IMR-90 (cell line): ENCODE results near the gene DAGLA. TPM values are rescaled to one million over a fixed set of nuclear protein-coding genes. Genes with fewer than 3 reads are reported as not detected.

ENCODE experiments used
- ATAC-seq: fragments of 200-7000 bp; cut with Tn5 transposase; 2 replicates; pipeline ENCODE4 v1.9.1; 2020; ENCODE audit warnings: low read depth, mild to moderate bottlenecking, moderate library complexity
- BruUV-seq: library from RNA; stranded (reverse); fragments of 400-500 nt; replicated peaks from 2 replicates; lab custom pipeline; 2021; lab: Mats Ljungman, UMichigan
- CTCF ChIA-PET: fragments of 300-600 bp; formaldehyde crosslinking; extraction: SDS; loops from one replicate; lab custom pipeline; 2021; ENCODE audit warnings: antibody characterized with exemption; lab: Yijun Ruan, JAX
- POLR2A ChIA-PET: fragments of 300-600 bp; sonication (Branson Sonifier 250); formaldehyde crosslinking; loops from one replicate; lab custom pipeline; 2022; ENCODE audit warnings: antibody characterized with exemption; ENCODE audit not compliant: unreplicated experiment; lab: Charles Lee
- DNase-seq: peaks from one replicate; pipeline ENCODE4 v3.0.0; 2013
- H2AFZ ChIP-seq: replicated peaks from 2 replicates; pipeline ENCODE3; 2013; ENCODE audit warnings: low read length, mild to moderate bottlenecking; ENCODE audit not compliant: poor library complexity
- H2AK5ac ChIP-seq: 2 replicates; pipeline ENCODE4 v1.6.1; 2013; ENCODE audit warnings: low read depth, low read length, inconsistent platforms
- H2AK9ac ChIP-seq: replicated peaks from 2 replicates; pipeline ENCODE3; 2013; ENCODE audit warnings: mild to moderate bottlenecking, low read depth, low read length, moderate library complexity; ENCODE audit not compliant: poor library complexity
- H2BK120ac ChIP-seq: 2 replicates; pipeline ENCODE4 v1.6.1; 2013; ENCODE audit warnings: low read depth, low read length, inconsistent platforms
- H2BK15ac ChIP-seq: 3 replicates; pipeline ENCODE4 v1.6.1; 2013; ENCODE audit warnings: low read depth, low read length, inconsistent platforms
- H2BK20ac ChIP-seq: 2 replicates; pipeline ENCODE4 v1.6.1; 2013; ENCODE audit warnings: low read depth, mild to moderate bottlenecking, inconsistent platforms, low read length, moderate library complexity
- H2BK5ac ChIP-seq: 2 replicates; pipeline ENCODE4 v1.6.1; 2013; ENCODE audit warnings: mild to moderate bottlenecking, low read depth, low read length, inconsistent platforms; ENCODE audit not compliant: poor library complexity, severe bottlenecking
- H3K14ac ChIP-seq: replicated peaks from 2 replicates; pipeline ENCODE4 v1.6.1; 2013; ENCODE audit warnings: low read depth, low read length, inconsistent platforms
- H3K18ac ChIP-seq: 2 replicates; pipeline ENCODE4 v1.6.1; 2013; ENCODE audit warnings: low read depth, low read length, control low read depth
- H3K23ac ChIP-seq: 2 replicates; pipeline ENCODE4 v1.6.1; 2013; ENCODE audit warnings: low read depth, low read length, inconsistent platforms
- H3K27ac ChIP-seq: 2 replicates; pipeline ENCODE4 v1.5.1; 2013; ENCODE audit warnings: mild to moderate bottlenecking, control low read depth, low read length; ENCODE audit not compliant: insufficient read depth
- H3K27me3 ChIP-seq: 2 replicates; pipeline ENCODE4 v1.6.1; 2013; ENCODE audit warnings: low read length; ENCODE audit not compliant: control insufficient read depth, insufficient read depth
- H3K36me3 ChIP-seq: 2 replicates; pipeline ENCODE4 v1.6.1; 2013; ENCODE audit warnings: low read length, mixed read lengths; ENCODE audit not compliant: control insufficient read depth, insufficient read depth
- H3K4ac ChIP-seq: 2 replicates; pipeline ENCODE4 v1.6.1; 2013; ENCODE audit warnings: low read depth, low read length, inconsistent platforms
- H3K4me1 ChIP-seq: 2 replicates; pipeline ENCODE4 v1.6.1; 2013; ENCODE audit warnings: low read length, mixed read lengths; ENCODE audit not compliant: control insufficient read depth, insufficient read depth
- H3K4me2 ChIP-seq: 2 replicates; pipeline ENCODE4 v1.6.1; 2013; ENCODE audit warnings: low read depth, mild to moderate bottlenecking, control low read depth, low read length, moderate library complexity
- H3K4me3 ChIP-seq: 2 replicates; pipeline ENCODE4 v1.5.1; 2013; ENCODE audit warnings: low read depth, mild to moderate bottlenecking, control low read depth, low read length, moderate library complexity; ENCODE audit not compliant: insufficient read depth
- H3K56ac ChIP-seq: 2 replicates; pipeline ENCODE4 v1.6.1; 2013; ENCODE audit warnings: low read length, inconsistent platforms; ENCODE audit not compliant: insufficient read depth; ENCODE audit errors: extremely low read depth
- H3K79me1 ChIP-seq, 2 experiments: 2 replicates each; pipeline ENCODE4 v1.6.1; 2013; ENCODE audit warnings: low read length in 2 of 2, inconsistent platforms in 1 of 2, low read depth in 1 of 2
- H3K9ac ChIP-seq: 2 replicates; pipeline ENCODE4 v1.6.1; 2013; ENCODE audit warnings: low read depth, low read length, control low read depth
- H3K9me1 ChIP-seq: 2 replicates; pipeline ENCODE4 v1.6.1; 2013; ENCODE audit warnings: low read length, inconsistent platforms; ENCODE audit not compliant: insufficient read depth
- H3K9me3 ChIP-seq: 2 replicates; pipeline ENCODE4 v1.6.1; 2013; ENCODE audit warnings: low read length; ENCODE audit not compliant: control insufficient read depth, insufficient read depth
- H4K20me1 ChIP-seq: 2 replicates; pipeline ENCODE4 v1.6.1; 2013; ENCODE audit warnings: low read length, inconsistent platforms; ENCODE audit not compliant: insufficient read depth
- H4K5ac ChIP-seq: 2 replicates; pipeline ENCODE4 v1.6.1; 2013; ENCODE audit warnings: mild to moderate bottlenecking, low read depth, low read length, control low read depth
- H4K8ac ChIP-seq, 2 experiments: 2 replicates each; pipeline ENCODE4 v1.6.1; 2013; ENCODE audit warnings: low read depth in 2 of 2, low read length in 2 of 2, control low read depth in 1 of 2, inconsistent platforms in 1 of 2
- H4K91ac ChIP-seq: 2 replicates; pipeline ENCODE4 v1.6.1; 2013; ENCODE audit warnings: low read depth, low read length, inconsistent platforms; ENCODE audit not compliant: insufficient read depth
- BHLHE40 ChIP-seq: fragments of 150-350 bp; IDR thresholded peaks from 2 replicates; pipeline ENCODE4 v1.6.1; 2016; ENCODE audit warnings: mild to moderate bottlenecking, low read depth, low read length
- CEBPB ChIP-seq: IDR thresholded peaks from 2 replicates; pipeline ENCODE4 v1.6.1; 2012; ENCODE audit warnings: low read depth, low read length, improper control_type of control experiment
- CHD1 ChIP-seq: IDR thresholded peaks from 2 replicates; pipeline ENCODE4 v1.6.1; 2012; ENCODE audit warnings: low read depth, low read length, improper control_type of control experiment
- FOS ChIP-seq: fragments of 150-350 bp; IDR thresholded peaks from 2 replicates; pipeline ENCODE4 v1.6.1; 2016; ENCODE audit warnings: low read depth, low read length
- MAZ ChIP-seq: IDR thresholded peaks from 2 replicates; pipeline ENCODE4 v1.6.1; 2012; ENCODE audit warnings: low read depth, mild to moderate bottlenecking, low read length, improper control_type of control experiment, moderate library complexity, borderline replicate concordance
- NFE2L2 ChIP-seq: fragments of 150-350 bp; IDR thresholded peaks from 2 replicates; pipeline ENCODE4 v1.6.1; 2016; ENCODE audit warnings: low read depth, mild to moderate bottlenecking, low read length
- POLR2A ChIP-seq: IDR thresholded peaks from 2 replicates; pipeline ENCODE4 v1.6.1; 2012; ENCODE audit warnings: mild to moderate bottlenecking, low read depth, low read length
- RAD21 ChIP-seq: IDR thresholded peaks from 2 replicates; pipeline ENCODE4 v1.6.1; 2012; ENCODE audit warnings: low read length, improper control_type of control experiment
- RCOR1 ChIP-seq: IDR thresholded peaks from 2 replicates; pipeline ENCODE4 v1.6.1; 2012; ENCODE audit warnings: mild to moderate bottlenecking, low read length, improper control_type of control experiment; ENCODE audit not compliant: insufficient replicate concordance
- RFX5 ChIP-seq: IDR thresholded peaks from 2 replicates; pipeline ENCODE4 v1.8.0; 2012; ENCODE audit warnings: low read depth, mild to moderate bottlenecking, low read length, moderate library complexity
- SMC3 ChIP-seq: fragments of 150-350 bp; IDR thresholded peaks from 2 replicates; pipeline ENCODE4 v1.6.1; 2016; ENCODE audit warnings: low read depth, mild to moderate bottlenecking, antibody characterized with exemption, low read length, moderate library complexity
- WGBS, 2 experiments: methylation state at CpG; one replicate each; pipeline versions ENCODE4 v1.1.5 to v1.1.7; 2013; ENCODE audit warnings: missing lambda C conversion rate in 2 of 2; ENCODE audit not compliant: insufficient read length in 1 of 2; ENCODE audit errors: extremely low coverage in 2 of 2; 5-methylcytosine and 5-hydroxymethylcytosine counted together
- dilution Hi-C: fragments of 300-500 bp; cut with HindIII; formaldehyde crosslinking; loops from one replicate; pipeline ENCODE4 v1.14.3; 2018; ENCODE audit warnings: low sequenced_read_pairs; ENCODE audit not compliant: unreplicated experiment
- in situ Hi-C: fragments of 300-500 bp; cut with MboI; formaldehyde crosslinking; loops from 3 replicates; pipeline ENCODE4 v1.14.3; 2019; ENCODE audit warnings: low sequenced_read_pairs, inconsistent platforms, mixed read lengths
- intact Hi-C: fragments of 100-400 bp; cut with micrococcal nuclease; formaldehyde crosslinking; loops from 2 replicates; pipeline ENCODE4 v1.10.0; 2022
- polyA plus RNA-seq, 3 experiments: library from polyadenylated mRNA; depleted of rRNA; stranded (reverse); fragments of >200 nt; gene quantifications; 2 replicates each; pipeline ENCODE4 v1.2.3, GENCODE V29; 2012; ENCODE audit warnings: low replicate concordance in 1 of 3
- total RNA-seq: library from RNA; depleted of rRNA; stranded (reverse); fragments of >200 nt; gene quantifications from 2 replicates; pipeline ENCODE4 v1.2.3, GENCODE V29; 2012
- TF ChIP-seq, protein P1 (sequence below): fragments of 150-350 bp; IDR thresholded peaks from 2 replicates; pipeline ENCODE4 v1.6.1; 2016; ENCODE audit warnings: low read depth, mild to moderate bottlenecking, low read length, moderate library complexity, borderline replicate concordance
- TF ChIP-seq, protein P2 (sequence below): fragments of 150-350 bp; IDR thresholded peaks from 2 replicates; pipeline ENCODE4 v1.6.1; 2017; ENCODE audit warnings: mild to moderate bottlenecking, antibody characterized with exemption, low read length, low read depth
- TF ChIP-seq, protein P3 (sequence below): conservative IDR thresholded peaks from 2 replicates; pipeline ENCODE4 v1.5.1; 2012; ENCODE audit warnings: mild to moderate bottlenecking, low read depth, low read length, improper control_type of control experiment

Gene DAGLA
- total and polyA plus RNA-seq, 2 of the 4 experiments (the other 2 are of a cell fraction) = 0.90 to 3.8 TPM

DNA sequence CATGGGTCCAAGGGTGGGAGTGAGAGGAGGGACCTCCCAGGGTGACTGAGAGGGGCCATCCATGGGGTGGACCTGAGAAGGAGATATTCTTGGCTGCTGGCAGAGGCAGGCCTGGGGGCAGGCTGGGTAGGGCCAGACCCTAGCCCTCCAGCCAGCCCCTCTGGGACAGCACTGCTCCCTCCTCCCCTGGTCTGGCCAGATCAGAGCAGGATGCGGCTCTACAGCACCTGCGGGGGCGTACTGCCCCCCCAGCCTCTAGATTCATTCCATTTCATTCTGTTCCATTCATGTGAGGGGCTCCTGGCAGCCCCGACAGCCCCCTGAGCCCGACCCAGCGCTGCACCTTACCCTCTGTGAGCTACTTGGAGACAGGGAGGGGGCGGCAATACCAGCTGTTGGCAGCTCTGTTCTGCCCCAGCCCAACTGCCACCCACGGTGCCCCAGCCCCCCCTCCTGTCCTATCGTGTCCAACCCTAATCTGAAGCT lies 37.9 kb downstream of the DAGLA start:
- in situ Hi-C loops = no loop called here
- H2BK5ac ChIP-seq = peak overlapping the region; percentile 21
- peak overlapping the region; percentile 84 for H2AK5ac ChIP-seq
- peak overlapping the region; percentile 65 for H4K5ac ChIP-seq
- H3K27ac ChIP-seq = peak overlapping the region; percentile 45
- 0% methylated on average over 1 of the region's 9 CpGs; no CpG with 5 or more reads in 1 of the 2 experiments for WGBS, 2 experiments
- H3K27me3 ChIP-seq = peaks cover 21% of the 10 kb centered on the region; the same call in 1 of the 2 replicates
- ChIA-PET CTCF (interaction anchor here (0.5 to 2.2 kb wide), 4 partner anchors 15 to 406 kb away, joined by 3 to 9 read pairs (median 3); no protein-coding TSS in a partner anchor), POLR2A (no interaction called here)
- H3K4me1 ChIP-seq = peaks cover 12% of the 10 kb centered on the region
- no peaks in the 10 kb centered on the region for H4K20me1 ChIP-seq
- TF ChIP-seq NFE2L2 (no peak), RCOR1 (no peak), MAZ (no peak), BHLHE40 (no peak), SMC3 (no peak), POLR2A (no peak), CHD1 (no peak), CEBPB (no peak), FOS (no peak), RAD21 (no peak), RFX5 (no peak)
- TF ChIP-seq, protein P1, sequence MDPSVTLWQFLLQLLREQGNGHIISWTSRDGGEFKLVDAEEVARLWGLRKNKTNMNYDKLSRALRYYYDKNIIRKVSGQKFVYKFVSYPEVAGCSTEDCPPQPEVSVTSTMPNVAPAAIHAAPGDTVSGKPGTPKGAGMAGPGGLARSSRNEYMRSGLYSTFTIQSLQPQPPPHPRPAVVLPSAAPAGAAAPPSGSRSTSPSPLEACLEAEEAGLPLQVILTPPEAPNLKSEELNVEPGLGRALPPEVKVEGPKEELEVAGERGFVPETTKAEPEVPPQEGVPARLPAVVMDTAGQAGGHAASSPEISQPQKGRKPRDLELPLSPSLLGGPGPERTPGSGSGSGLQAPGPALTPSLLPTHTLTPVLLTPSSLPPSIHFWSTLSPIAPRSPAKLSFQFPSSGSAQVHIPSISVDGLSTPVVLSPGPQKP = no peak
- TF ChIP-seq, protein P2, sequence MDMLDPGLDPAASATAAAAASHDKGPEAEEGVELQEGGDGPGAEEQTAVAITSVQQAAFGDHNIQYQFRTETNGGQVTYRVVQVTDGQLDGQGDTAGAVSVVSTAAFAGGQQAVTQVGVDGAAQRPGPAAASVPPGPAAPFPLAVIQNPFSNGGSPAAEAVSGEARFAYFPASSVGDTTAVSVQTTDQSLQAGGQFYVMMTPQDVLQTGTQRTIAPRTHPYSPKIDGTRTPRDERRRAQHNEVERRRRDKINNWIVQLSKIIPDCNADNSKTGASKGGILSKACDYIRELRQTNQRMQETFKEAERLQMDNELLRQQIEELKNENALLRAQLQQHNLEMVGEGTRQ = no peak
- TF ChIP-seq, protein P3, sequence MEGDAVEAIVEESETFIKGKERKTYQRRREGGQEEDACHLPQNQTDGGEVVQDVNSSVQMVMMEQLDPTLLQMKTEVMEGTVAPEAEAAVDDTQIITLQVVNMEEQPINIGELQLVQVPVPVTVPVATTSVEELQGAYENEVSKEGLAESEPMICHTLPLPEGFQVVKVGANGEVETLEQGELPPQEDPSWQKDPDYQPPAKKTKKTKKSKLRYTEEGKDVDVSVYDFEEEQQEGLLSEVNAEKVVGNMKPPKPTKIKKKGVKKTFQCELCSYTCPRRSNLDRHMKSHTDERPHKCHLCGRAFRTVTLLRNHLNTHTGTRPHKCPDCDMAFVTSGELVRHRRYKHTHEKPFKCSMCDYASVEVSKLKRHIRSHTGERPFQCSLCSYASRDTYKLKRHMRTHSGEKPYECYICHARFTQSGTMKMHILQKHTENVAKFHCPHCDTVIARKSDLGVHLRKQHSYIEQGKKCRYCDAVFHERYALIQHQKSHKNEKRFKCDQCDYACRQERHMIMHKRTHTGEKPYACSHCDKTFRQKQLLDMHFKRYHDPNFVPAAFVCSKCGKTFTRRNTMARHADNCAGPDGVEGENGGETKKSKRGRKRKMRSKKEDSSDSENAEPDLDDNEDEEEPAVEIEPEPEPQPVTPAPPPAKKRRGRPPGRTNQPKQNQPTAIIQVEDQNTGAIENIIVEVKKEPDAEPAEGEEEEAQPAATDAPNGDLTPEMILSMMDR = no peak
- H2BK15ac ChIP-seq = no peak overlapping the region
- H3K56ac ChIP-seq = no peak overlapping the region
- peak overlapping the region; percentile 84 for H3K4me2 ChIP-seq
- ATAC-seq = peak; percentile 40
- H3K18ac ChIP-seq = no peak overlapping the region
- peaks cover 4 to 18% of the 10 kb centered on the region in 2 experiments; a peak in 2 of 4 replicates for H3K79me1 ChIP-seq
- peaks cover 12% of the 10 kb centered on the region for H3K9me1 ChIP-seq
- H2AK9ac ChIP-seq = peak overlapping the region; percentile 96
- peak overlapping the region; percentile 65 for H3K14ac ChIP-seq
- H2BK20ac ChIP-seq = peak overlapping the region; percentile 5; the same call in 1 of the 2 replicates
- DNase-seq = no peak
- peak overlapping the region; percentile 53 for H3K4me3 ChIP-seq
- intact Hi-C loops = no loop called here
- H2AFZ ChIP-seq = peak overlapping the region; percentile 98
- H3K9ac ChIP-seq = peak overlapping the region; percentile 14
- dilution Hi-C loops = no loop called here
- peak overlapping the region; percentile 43 for H4K91ac ChIP-seq
- BruUV-seq = no TSS peak
- peak overlapping the region; percentile 76 for H3K4ac ChIP-seq
- H3K9me3 ChIP-seq = no peaks in the 10 kb centered on the region
- no peaks in the 10 kb centered on the region for H3K36me3 ChIP-seq
- H3K23ac ChIP-seq = no peak overlapping the region
- peak overlapping the region; percentile 59; the same call in 1 of the 2 replicates for H2BK120ac ChIP-seq
- peak overlapping the region; percentile 81 to 85; a peak in 3 of 4 replicates for H4K8ac ChIP-seq
